ENCODE data around the gene STUB1.

STUB1 gene

GRCh38 chr16:681746-682427 lies 1.7 kb downstream of the STUB1 start:
- no peak overlapping the region; the same call in 1 of the 2 replicates for H3K27ac ChIP-seq
- H3K36me3 ChIP-seq: peaks cover 51% of the 10 kb centered on the region
- H3K4me3 ChIP-seq (ENCODE audit: low read depth, low read length): no peak overlapping the region

GRCh38 chr16:682493-683395 lies 2.5 kb downstream of the STUB1 start:
- TF ChIP-seq CTCF (IDR thresholded peaks at IDR 0.05; ENCODE audit: low read depth, low read length): no peak
- Histone ChIP-seq H3K9me3 (ENCODE audit: severe bottlenecking) (no peaks in the 10 kb centered on the region), H3K27me3 (ENCODE audit: insufficient read depth, low read depth, severe bottlenecking) (no peaks in the 10 kb centered on the region), H3K36me3 (peaks cover 59% of the 10 kb centered on the region), H3K27ac (no peak overlapping the region; the same call in 1 of the 2 replicates), H3K4me3 (ENCODE audit: low read depth, low read length) (no peak overlapping the region)
- no peak for DNase-seq

More at GRCh38 chr16:681746-682427, 1.7 kb downstream of the STUB1 start:
- no peak for DNase-seq
- TF ChIP-seq CTCF (IDR thresholded peaks at IDR 0.05; ENCODE audit: low read depth, low read length): no peak
- no peaks in the 10 kb centered on the region for H3K27me3 ChIP-seq (ENCODE audit: insufficient read depth, low read depth, severe bottlenecking)
- no peaks in the 10 kb centered on the region for H3K9me3 ChIP-seq (ENCODE audit: severe bottlenecking)

DNA sequence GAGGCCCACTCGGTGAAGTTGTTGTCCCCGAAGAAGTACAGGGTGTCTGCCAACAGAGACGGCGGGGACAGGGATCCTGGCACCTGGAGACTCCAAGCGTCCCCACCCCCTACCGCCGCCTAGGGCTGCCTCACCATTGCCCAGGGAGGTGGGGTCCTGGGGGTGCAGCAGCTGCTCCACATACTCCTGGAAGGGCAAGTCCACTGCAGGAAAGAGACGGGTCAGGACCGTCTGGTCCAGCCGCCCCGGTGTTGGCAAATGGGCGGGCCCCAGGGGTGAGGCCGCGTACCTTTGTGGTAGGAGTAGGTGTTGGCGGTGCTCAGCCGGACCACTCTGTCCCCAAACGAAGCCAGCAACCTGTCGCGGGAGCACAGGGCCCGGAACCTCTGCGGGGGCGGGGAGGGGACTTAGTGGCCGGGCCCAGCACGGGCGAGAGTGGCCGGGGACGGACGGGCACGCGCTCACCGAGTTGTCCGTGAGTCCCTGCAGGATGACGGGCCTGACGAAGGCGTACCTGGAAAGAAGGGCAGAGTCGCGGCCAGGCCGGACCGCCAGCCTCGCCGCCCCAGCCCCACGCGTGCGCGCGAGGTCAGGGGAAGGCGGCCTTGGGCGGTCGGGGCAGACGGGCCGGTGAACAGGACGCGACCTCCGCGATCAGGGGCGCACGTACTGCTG lies 3.3 kb downstream of the STUB1 start:
- DNase-seq: no peak
- TF ChIP-seq CTCF (IDR thresholded peaks at IDR 0.05; ENCODE audit: low read depth, low read length): no peak
- no peaks in the 10 kb centered on the region for H3K9me3 ChIP-seq (ENCODE audit: severe bottlenecking)
- no peaks in the 10 kb centered on the region for H3K27me3 ChIP-seq (ENCODE audit: insufficient read depth, low read depth, severe bottlenecking)
- peak overlapping the region; percentile 61 for H3K4me3 ChIP-seq (ENCODE audit: low read depth, low read length)
- H3K36me3 ChIP-seq: peaks cover 61% of the 10 kb centered on the region
- peak overlapping the region; percentile 88 for H3K27ac ChIP-seq

GRCh38 chr16:684071-684794 lies 4.0 kb downstream of the STUB1 start, which contains the start of gene JMJD8:
TSS of gene JMJD8 (minus strand) at chr16:684334. CDS start at chr16:684319, 15 bp downstream.
- DNase-seq: peak; percentile 97
- Histone ChIP-seq H3K9me3 (ENCODE audit: severe bottlenecking) (no peaks in the 10 kb centered on the region), H3K27me3 (ENCODE audit: insufficient read depth, low read depth, severe bottlenecking) (no peaks in the 10 kb centered on the region), H3K4me3 (ENCODE audit: low read depth, low read length) (peak within 1 kb of the TSS; percentile 61), H3K27ac (peak within 1 kb of the TSS; percentile 88), H3K36me3 (peaks cover 64% of the 10 kb centered on the region)
- TF ChIP-seq CTCF (IDR thresholded peaks at IDR 0.05; ENCODE audit: low read depth, low read length): no peak

GRCh38 chr16:684961-685696 lies 4.9 kb downstream of the STUB1 start:
- no peak for DNase-seq
- no peak overlapping the region for H3K4me3 ChIP-seq (ENCODE audit: low read depth, low read length)
- peak overlapping the region; percentile 88 for H3K27ac ChIP-seq
- TF ChIP-seq CTCF (IDR thresholded peaks at IDR 0.05; ENCODE audit: low read depth, low read length): no peak
- H3K36me3 ChIP-seq: peaks cover 64% of the 10 kb centered on the region
- no peaks in the 10 kb centered on the region for H3K27me3 ChIP-seq (ENCODE audit: insufficient read depth, low read depth, severe bottlenecking)
- no peaks in the 10 kb centered on the region for H3K9me3 ChIP-seq (ENCODE audit: severe bottlenecking)

All from WERI-Rb-1 (cell line).